Left lobe of liver (tissue), 2 donors: ENCODE data around the gene CYP8B1. TPM values are rescaled to one million over a fixed set of nuclear protein-coding genes. Genes with fewer than 3 reads are reported as not detected.

ENCODE experiments used
- ATAC-seq: fragments of 200-7000 bp; cut with Tn5 transposase; one replicate; pipeline ENCODE4 v1.9.1; 2020; ENCODE audit warnings: mild to moderate bottlenecking, moderate library complexity
- DNase-seq: peaks from one replicate; pipeline ENCODE4 v3.0.0-alpha.2; 2020; ENCODE audit warnings: low spot score
- total RNA-seq: library from RNA; stranded (reverse); gene quantifications from one replicate; pipeline ENCODE4 v1.2.1, GENCODE V29; 2021
- donor health status: DM: no; HTN: no; CAD: no; lungs with moderate emphysema.
- donor health status: DM: no; HTN: yes; CAD: no.

The CYP8B1 gene
- total RNA-seq, 1 donor from 2014 or later = 425 TPM

DNA sequence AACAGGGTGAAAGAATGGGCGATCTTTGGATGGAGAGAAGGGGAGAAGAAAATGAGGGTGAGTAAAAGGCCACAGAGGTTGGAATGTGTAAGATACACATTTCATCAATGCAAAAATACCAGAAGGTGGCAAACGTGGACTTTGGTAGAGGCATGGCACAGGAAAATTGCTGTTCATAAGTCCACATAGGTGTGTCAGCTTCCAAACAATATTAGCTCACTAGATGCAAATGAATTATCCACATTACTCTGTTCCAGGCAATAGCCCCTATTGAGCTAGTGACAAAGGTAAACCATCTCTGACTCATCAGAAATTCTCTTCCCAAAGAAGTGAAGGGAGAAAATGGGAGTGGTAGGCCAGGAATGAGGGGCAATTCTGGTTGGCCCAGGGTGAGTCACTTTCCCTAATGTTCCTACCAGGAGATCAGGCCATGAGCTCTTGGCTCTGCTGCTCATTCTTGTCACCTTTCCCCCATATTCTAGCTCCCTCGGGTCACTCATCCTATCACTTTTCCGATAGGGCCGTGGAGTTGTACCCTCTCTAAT is 46.5 kb downstream of the CYP8B1 start:
- ATAC-seq = peak; percentile 51
- DNase-seq = no peak

DNA sequence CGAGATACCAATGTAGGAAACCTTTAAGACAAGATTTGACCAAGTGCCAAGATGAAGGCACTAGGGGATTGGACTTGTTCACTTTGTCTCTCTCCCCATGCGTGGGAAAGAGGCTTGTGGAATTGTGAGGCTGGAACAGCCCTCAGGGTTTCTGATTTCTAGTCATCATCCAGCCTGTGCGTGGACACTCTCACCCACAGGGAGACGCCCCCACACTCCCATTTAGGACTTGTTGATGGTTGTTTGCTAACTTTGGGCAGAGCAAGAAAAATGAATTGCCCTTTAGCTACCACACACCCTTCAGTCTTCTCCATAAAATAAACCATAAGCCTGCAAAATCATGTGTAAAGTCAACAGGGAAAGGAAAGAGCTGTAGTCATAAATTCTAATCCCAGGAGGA is 48.0 kb downstream of the CYP8B1 start:
- no peak for DNase-seq

DNA sequence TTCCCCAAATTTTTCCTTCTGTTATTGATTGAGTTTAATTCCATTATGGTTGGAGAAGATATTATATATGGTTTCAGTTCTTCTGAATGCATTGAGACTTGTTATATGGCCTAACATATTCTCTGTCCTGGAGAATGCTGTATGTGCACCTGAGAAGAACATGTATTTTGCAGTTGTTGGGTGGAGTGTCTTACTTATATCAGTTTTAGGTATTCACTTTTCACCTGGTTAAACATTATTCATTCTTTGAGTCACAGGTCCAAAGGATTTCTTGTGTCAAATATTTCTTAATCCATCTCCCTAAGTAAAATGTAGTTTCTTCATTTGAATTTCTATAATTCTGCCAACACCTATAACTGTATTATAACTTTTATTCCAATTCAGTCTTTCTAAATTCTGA is 48.7 kb downstream of the CYP8B1 start:
- ATAC-seq (no peak), DNase-seq (no peak)

More for the DNA sequence above, 48.0 kb downstream of the CYP8B1 start:
- ATAC-seq = no peak

DNA sequence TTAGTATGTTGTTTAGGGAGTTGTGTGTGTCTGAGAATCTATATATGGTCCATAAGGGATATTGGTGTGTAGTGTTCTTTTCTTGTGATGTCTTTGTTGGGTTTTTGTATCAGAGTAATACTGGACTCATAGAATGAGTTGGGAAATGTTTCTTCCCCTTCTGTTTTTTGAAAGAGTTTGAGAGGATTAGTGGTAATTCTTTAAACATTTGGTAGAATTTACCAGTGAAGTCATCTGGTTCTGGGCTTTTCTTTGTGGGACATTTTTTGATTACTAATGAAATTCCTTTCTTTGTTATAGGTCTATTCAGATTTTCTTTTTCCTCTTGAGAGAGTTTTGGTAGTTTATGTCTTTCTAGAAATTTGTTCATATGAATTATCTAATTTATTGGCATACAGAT is 49.5 kb downstream of the CYP8B1 start:
- ATAC-seq (no peak), DNase-seq (no peak)

DNA sequence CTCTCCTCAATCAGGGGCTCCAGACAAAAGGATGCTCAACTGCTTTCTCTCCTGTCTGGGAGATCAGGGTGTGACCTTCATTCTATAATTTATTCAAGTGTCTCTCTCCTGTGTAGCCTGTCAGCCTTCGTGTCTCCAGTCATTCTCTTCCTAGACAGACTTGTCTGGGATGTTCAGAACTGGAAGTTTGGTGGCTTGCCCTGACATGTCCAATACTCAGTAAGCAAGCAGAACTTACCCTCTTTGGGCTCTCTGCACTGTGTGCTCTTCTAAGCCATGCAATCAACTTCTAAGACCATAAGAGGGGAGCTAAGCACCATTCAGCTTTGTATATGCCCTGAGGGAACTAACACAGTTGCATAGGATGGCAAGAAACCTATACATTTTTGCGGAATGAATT is 52.3 kb downstream of the CYP8B1 start:
- DNase-seq = no peak
- no peak for ATAC-seq

DNA sequence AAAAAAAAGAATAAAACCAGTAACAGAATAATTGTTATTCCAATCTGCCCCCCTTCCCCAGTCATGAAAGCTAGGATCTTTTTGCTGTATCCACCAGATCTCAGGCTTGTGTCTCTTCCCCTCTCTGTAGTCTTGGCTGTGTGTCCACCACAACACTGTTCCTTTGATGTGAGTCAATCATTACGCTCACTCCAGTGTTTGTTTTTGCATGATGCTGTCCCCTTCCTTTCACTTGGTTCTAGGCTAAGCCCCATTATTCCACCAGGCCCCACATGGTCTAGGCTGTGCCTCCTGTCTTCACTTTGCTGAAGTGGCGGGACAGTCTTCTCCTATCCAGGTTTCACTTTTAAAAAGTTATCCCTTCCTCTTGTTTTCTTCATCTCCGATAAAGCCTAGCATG is 52.9 kb downstream of the CYP8B1 start:
- ATAC-seq (no peak), DNase-seq (no peak)

Other genes with a start within 250 kb of the CYP8B1 start
- gene ZBTB47, start 222.2 kb downstream of the CYP8B1 start, total RNA-seq = 5.0 TPM
- gene KLHL40, start 190.3 kb downstream of the CYP8B1 start, total RNA-seq = not detected
- 0.40 TPM for gene HHATL, start 173.1 kb downstream of the CYP8B1 start, total RNA-seq
- 1.6 TPM for gene CCDC13, start 102.6 kb downstream of the CYP8B1 start, total RNA-seq
- 112 TPM for gene HIGD1A, start 71.4 kb downstream of the CYP8B1 start, total RNA-seq
- gene ACKR2, start 66.4 kb downstream of the CYP8B1 start, total RNA-seq = 17.6 TPM
- 3.0 TPM for gene ZNF662, start 30.3 kb upstream of the CYP8B1 start, total RNA-seq
- 19.9 TPM for gene GASK1A, start 103.4 kb upstream of the CYP8B1 start, total RNA-seq
- 5.2 TPM for gene POMGNT2, start 230.2 kb upstream of the CYP8B1 start, total RNA-seq